ENCODE results near the gene IFT20.

IFT20 gene

DNA sequence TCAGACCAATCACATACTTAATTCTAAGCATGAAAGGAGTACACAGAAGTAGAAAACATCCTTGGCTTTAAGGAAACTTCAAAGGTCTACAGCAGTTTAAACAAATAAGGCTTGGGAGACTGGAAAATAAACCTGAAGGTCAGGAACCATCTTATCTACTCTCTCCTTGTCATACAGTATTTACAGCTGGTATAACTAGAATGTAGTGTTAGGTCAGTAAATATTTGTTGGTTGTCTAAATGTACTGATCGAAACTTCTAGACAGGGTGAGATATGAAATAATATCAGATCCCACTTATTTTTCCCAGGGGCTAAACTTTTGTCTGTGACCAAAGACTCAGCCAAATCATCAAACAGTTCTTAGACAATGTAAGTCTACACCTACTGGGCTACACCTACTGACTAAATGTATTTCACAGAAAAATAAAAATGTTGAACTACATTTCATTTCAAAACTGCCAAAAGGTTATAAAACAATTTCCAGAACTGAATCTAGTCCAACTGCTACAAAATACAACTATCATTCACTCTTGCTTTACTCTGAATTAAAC, 43.4 kb downstream of the IFT20 start:
- no peak for DNase-seq (ENCODE audit: low read depth)
- TF ChIP-seq, protein P1, sequence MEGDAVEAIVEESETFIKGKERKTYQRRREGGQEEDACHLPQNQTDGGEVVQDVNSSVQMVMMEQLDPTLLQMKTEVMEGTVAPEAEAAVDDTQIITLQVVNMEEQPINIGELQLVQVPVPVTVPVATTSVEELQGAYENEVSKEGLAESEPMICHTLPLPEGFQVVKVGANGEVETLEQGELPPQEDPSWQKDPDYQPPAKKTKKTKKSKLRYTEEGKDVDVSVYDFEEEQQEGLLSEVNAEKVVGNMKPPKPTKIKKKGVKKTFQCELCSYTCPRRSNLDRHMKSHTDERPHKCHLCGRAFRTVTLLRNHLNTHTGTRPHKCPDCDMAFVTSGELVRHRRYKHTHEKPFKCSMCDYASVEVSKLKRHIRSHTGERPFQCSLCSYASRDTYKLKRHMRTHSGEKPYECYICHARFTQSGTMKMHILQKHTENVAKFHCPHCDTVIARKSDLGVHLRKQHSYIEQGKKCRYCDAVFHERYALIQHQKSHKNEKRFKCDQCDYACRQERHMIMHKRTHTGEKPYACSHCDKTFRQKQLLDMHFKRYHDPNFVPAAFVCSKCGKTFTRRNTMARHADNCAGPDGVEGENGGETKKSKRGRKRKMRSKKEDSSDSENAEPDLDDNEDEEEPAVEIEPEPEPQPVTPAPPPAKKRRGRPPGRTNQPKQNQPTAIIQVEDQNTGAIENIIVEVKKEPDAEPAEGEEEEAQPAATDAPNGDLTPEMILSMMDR (IDR thresholded peaks at IDR 0.05; ENCODE audit: insufficient read depth, low read depth, low read length, missing control alignments): no peak
- H3K4me3 ChIP-seq (ENCODE audit: low read depth, low read length): no peak overlapping the region

DNA sequence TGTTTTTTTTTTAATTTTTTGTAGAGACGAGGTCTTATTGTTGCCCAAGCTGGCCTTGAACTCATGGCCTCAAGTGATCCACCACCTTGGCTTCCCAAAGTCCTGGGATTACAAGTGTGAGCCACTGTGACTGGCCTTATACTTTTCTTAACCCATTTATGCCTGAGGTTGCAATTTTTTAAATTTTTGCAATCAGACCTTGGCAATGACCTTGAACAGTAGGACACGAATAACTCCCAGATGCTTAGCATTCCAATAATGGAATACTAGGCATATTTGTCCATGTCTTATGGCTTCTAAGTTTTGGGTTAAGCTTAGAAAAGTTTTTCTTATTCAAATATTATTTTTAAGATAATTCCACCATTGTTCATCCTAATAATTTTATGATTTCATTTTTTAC, 44.6 kb downstream of the IFT20 start:
- TF ChIP-seq, protein P1 (IDR thresholded peaks at IDR 0.05; ENCODE audit: insufficient read depth, low read depth, low read length, missing control alignments): no peak
- H3K4me3 ChIP-seq (ENCODE audit: low read depth, low read length): no peak overlapping the region
- no peak for DNase-seq (ENCODE audit: low read depth)

DNA sequence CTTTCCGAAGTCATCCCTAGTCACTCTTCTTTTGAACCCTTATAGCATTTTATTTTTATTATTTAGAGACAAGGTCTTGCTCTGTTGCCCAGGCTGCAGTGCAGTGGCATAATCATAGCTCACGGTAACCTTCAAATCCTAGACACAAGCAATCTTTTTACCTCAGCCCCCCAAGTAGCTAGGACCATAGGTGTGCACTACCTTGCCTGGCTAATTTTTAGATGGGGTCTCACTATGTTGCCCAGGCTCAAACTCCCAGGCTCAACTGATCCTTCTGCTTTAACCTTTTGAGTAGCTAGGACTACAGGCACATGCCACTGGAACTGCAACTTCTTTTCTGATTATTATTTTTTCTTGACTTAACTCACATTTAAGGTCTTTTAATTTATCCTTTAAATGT, 49.3 kb downstream of the IFT20 start:
- no peak for DNase-seq (ENCODE audit: low read depth)
- no peak overlapping the region for H3K4me3 ChIP-seq (ENCODE audit: low read depth, low read length)
- TF ChIP-seq, protein P1 (IDR thresholded peaks at IDR 0.05; ENCODE audit: insufficient read depth, low read depth, low read length, missing control alignments): no peak

DNA sequence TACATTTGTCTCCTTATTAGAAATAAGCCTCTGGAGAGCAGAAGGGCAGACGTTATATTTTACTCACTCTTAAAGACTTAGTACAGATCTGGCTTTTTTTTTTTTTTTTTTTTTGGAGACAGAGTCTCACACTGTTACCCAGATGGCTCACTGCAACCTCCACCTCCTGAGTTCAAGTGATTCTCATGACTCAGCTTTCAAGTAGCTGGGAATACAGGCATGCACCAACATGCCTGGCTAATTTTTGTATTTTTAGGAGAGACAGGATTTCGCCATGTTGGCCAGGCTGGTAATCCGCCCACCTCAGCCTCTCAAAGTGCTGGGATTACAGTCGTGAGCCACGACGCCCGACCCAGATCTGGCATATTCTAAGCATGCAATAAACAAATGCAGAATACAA, 52.7 kb downstream of the IFT20 start:
- TF ChIP-seq, protein P1 (IDR thresholded peaks at IDR 0.05; ENCODE audit: insufficient read depth, low read depth, low read length, missing control alignments): no peak
- H3K4me3 ChIP-seq (ENCODE audit: low read depth, low read length): no peak overlapping the region
- no peak for DNase-seq (ENCODE audit: low read depth)

DNA sequence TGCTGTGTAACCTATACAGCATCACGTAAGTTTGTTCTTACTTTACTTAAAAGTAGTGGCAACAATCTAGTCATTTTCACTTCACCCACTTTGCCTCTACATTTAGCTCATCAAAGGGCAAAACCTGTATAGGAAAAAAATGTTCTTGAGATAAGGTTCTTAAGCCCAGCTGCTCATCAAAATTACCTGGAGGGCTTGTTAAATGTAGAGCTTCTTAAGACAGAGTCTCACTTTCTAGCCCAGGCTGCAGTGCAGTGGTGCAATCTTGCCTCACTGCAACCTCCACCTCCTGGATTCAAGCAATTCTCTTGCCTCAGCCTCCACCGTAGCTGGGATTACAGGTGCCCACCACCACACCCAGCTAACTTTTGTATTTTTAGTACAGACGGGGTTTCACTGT, 54.4 kb downstream of the IFT20 start:
- DNase-seq (ENCODE audit: low read depth): no peak
- TF ChIP-seq, protein P1 (IDR thresholded peaks at IDR 0.05; ENCODE audit: insufficient read depth, low read depth, low read length, missing control alignments): no peak
- no peak overlapping the region for H3K4me3 ChIP-seq (ENCODE audit: low read depth, low read length)

DNA sequence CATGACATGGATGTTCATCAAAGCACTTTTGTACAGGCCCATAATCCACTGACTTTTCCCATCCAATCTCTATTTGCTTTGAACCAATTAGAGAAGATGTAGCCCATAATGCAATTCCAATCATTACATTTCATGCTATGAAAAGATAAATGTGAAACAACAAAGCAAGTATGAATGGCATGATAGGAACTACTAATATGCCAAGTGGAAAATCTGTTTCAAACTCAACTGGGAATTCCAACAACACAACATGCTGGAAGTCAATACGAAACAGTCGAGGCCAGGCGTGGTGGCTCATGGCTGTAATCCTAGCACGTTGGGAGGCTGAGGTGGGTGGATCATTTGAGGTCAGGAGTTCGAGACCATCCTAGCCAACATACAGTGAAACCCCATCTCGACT, 55.9 kb downstream of the IFT20 start:
- H3K4me3 ChIP-seq (ENCODE audit: low read depth, low read length): no peak overlapping the region
- TF ChIP-seq, protein P1 (IDR thresholded peaks at IDR 0.05; ENCODE audit: insufficient read depth, low read depth, low read length, missing control alignments): no peak
- DNase-seq (ENCODE audit: low read depth): no peak

All from GM12865 (cell line).